ENCODE results near the gene SH3RF3.

SH3RF3 gene

GRCh38 chr2:109349503-109350465 is 220.8 kb downstream of the SH3RF3 start:
- DNase-seq (ENCODE audit: low read depth, low spot score) = no peak

GRCh38 chr2:109350526-109350925 is 221.5 kb downstream of the SH3RF3 start:
- peak; percentile 53 for DNase-seq (ENCODE audit: low read depth, low spot score)

DNA sequence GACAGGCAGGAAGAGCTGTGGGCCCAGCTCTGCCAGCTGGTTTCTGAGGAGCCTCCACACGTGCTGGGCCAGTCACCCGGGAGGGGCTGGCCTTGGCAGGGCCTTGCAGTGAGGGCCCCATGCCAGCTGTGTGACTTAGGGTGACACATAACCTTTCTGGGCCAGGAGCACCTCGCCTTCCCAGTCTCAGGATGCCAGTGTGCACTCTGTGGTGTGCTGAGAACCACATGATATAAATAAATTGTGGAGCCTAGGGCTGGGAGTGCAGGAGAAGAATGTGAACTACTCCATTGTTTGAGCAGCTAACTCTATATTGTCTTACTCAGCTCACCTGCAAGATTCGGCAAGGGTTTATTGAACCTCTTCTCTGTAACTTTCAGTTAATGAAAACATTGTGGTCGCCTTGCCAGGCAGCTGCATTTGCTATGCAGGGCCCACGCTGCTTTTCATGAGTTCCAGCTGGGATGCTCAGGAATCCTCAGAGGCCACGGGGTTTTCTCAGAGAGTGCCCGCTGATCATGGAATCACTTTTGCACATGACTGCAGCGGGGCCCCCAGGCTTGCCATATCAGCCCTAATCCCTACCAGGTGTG is 222.3 kb downstream of the SH3RF3 start:
- peak; percentile 85 for DNase-seq (ENCODE audit: low read depth, low spot score)

- no peak for DNase-seq (ENCODE audit: low read depth, low spot score)
These were observed 223.3 kb downstream of the SH3RF3 start for GRCh38 chr2:109352056-109352897.

DNA sequence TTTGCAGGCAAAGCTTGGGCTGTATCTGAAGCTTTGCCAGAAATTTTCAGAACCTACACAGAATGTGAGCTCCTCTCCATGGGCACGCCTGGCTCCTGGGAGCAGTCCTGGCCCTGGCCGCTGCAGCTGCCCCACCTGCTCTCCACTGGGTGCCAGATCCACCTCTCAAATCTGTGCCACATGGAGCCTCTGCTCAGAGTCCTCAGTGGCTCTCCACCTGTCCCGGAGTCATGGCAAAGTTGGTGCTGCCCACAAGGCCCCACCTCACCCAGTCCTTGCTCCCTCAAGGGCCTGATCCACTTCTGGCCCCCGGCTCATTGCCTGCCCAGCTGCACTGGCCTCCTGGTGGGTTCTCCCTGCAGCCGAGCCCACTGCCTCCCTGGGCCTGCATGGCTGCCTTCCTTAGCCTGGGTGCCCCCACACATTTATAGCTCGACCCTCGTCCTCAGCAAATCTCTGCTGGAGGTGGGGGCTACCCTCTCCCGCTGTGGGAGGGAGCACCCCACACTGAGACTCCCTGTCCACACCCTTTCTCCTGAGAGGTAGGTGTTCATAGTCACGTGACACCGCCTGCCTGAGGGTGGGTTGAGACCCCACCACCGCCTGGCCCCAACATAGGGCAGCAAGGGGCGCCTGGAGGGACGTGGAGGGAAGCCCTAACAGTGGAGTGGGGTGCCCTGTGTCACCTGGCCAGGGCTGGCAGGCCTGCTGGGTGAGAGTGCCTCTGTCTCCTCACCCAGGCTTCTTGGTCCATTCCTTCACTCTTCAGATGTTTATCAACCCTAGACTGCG is 224.1 kb downstream of the SH3RF3 start:
- no peak for DNase-seq (ENCODE audit: low read depth, low spot score)

- no peak for DNase-seq (ENCODE audit: low read depth, low spot score)
These were observed 225.1 kb downstream of the SH3RF3 start for GRCh38 chr2:109353806-109354745.

- no peak for DNase-seq (ENCODE audit: low read depth, low spot score)
These were observed 226.3 kb downstream of the SH3RF3 start for GRCh38 chr2:109355192-109355843.

DNA sequence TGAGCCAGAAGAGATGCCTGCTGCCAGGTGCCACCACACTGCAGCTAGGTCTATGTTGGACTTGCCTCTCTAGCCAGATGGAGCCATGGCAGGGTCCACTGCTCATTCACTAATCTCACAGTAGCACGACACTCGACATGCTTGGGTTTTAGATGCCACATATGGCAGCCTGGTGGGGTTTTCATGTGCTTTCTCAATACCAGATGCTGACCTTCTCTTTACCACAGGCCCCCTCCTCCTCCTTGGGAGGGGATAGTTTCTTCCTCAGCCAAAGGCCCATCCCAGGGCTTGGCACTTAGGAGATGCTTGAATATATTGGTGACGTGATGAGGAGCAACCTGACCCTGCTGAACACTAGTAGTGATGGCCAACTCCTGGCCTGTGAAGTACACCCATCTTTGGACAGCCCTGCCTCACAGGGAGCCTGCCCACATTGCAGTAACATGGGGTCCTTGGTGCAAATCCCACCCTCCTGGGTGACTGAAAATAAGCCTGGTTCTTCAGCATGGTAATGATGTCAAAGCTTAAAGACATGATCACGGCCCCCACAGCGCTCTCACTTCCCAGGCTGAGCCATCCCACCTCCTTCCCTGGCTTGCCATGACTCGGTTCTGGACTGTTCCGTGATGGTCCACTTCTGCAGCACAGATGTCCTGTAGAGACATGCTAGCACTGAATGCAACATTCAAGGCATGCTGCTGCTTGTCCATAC is 227.5 kb downstream of the SH3RF3 start:
- DNase-seq (ENCODE audit: low read depth, low spot score) = no peak

DNA sequence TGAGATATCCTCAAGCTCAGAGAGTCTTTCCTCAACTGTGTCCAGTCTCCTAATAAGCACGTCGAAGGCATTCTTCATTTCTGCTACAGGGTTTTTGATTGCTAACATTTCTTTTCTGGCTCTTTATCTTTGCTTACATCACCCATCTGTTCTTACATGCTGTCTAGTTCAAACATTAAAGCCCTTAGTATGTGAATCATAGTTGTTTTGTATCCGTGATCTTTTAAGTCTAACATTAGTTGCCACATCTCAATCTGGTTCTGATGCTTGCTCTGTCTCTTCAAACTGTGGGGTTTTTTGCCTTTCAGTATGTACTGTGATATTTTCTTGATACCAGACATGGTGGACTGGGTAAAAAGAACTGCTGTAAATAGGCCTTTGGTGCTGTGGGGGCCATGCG is 235.2 kb downstream of the SH3RF3 start:
- no peak for DNase-seq (ENCODE audit: low read depth, low spot score)

DNA sequence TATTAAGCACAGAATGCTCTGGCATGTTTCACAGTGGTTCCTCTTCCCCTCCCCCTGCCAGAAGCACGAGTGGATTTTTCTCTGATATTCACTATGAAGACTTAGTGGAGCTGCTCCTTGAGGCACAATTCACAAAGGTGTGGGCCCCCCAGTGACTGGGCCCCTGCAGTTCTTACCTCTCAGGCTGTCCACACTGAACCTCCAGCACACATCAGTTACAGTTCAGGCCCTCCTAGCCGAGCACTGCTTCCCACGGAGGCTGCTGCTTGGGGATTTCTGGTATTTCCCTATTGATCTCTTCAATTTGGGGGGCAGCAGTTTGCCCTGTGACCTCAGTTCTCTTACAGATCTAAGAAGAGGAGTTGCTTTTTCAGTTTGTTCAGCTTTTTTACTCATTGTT is 236.1 kb downstream of the SH3RF3 start:
- no peak for DNase-seq (ENCODE audit: low read depth, low spot score)

- DNase-seq (ENCODE audit: low read depth, low spot score) = no peak
These were observed 238.7 kb downstream of the SH3RF3 start for GRCh38 chr2:109367683-109368082.

DNA sequence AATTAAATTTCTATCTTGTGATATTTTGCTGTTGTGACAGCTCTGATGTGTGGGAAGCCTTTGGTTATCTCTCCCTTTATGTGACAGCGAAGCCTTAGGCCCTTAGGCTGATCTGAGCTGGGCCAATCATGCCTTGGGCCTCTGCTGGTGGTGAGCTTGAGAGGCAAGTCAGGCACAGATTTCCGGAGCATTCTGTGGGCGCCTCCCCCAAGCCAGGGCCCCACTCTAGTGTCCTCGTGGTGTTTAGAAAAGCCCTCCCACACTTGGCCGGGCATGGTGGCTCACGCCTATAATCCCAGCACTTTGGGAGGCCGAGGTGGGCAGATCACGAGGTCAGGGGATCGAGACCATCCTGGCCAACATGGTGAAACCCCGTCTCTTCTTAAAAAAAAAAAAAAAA is 239.8 kb downstream of the SH3RF3 start:
- DNase-seq (ENCODE audit: low read depth, low spot score) = no peak

DNA sequence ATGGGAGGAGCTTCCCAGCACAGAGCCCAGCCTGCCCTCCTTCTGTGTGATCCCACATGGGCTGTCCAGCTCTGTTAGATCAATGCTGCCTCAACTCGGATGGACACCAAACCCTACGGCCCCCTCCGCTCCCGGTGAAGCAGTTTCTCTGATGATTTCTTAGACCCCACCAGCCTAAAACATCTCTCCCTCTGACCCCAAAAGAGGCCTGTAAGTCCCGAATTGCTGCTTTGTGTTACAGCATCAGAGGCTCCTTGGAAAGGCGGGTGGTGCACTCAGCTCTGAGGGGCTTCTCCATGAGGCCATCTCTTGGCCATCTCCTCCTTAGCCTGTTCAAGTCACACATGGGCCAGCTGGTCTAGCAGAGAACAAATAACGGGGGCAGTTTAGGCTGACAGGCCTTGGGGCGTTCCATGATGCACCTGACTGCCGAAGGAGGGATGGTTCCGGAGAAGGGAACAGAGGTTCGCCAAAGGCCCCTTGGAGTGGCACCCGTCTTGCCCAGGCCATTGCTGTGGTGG is 240.7 kb downstream of the SH3RF3 start:
- DNase-seq (ENCODE audit: low read depth, low spot score) = no peak

DNA sequence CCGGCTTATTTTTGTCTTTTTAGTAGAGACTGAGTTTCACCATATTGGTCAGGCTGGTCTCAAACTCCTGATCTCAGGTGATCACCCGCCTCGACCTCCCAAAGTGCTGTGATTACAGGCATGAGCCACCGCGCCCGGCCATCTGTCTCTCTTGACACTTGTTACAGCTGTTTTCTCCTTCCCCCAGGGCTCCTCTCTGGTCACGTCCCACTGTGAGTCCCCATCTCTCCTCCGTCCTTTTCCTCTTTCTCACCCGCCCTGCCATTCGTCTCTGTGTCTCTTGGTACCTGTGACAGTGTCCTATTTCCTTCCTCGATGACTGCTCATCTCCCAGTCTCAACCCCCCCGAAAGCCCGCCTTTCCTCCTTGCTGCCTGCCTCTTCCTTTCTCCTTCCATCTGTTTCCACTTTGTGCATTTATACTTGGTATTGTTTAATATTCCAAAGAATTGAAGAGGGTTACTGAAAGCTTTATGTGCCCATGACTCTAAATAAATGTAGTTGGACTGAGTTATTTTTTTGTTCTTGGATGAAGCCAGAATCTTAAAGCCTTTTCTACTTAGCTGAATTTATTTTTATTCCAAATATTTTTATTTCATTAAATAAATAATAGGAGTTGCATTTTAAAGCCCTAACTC is 241.5 kb downstream of the SH3RF3 start:
- no peak for DNase-seq (ENCODE audit: low read depth, low spot score)

DNA sequence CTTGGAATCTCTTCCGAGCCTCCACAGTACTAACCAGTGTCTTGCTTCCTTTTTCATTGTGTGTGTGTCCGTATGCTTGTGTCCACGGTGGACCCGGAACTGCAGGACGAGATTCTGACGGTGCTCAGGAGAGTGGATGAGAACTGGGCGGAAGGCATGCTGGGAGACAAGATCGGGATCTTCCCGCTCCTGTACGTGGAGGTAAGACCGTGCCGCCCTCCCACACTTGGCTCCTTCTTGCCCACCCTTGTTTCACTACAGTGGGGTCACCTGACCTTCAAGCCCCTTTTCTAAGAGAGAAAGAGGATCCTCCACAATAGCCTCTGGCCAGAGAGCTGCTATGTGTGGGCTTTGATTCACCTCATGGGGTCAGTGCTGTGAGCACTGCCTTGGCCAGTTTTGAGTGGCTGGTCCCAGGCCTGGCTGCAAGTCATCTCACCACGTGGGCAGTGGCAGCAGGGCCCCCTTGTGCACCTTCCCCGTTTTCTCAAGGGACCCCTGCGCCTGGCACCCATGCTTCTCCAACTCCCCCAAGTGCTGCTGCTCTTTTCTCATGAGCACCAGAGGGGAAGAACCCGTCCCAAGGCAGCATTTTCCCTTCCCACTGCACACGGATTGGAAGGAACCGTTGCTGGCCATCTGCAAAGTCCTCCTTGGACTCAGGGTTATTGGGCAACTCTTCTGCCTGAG is 242.6 kb downstream of the SH3RF3 start:
- DNase-seq (ENCODE audit: low read depth, low spot score) = no peak

DNA sequence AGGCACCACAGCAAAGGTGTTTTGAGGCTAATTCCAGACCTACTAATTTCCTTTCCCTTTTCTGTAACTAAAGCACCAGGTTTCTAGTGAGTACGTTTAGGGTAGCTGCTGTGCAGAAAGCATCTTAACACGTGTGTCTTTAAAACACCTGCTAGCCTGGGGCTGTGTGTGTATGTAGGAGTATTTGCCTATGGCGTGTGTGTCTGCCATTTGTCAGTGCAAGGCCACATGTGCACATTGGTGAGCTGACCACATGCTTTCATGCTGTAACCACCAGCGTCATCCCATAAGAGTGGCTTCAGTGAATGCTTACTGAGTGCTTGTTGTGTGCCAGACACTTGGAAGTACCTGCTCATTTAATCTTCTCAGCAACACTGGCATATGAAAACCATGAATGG is 243.2 kb downstream of the SH3RF3 start:
- DNase-seq (ENCODE audit: low read depth, low spot score) = no peak

DNA sequence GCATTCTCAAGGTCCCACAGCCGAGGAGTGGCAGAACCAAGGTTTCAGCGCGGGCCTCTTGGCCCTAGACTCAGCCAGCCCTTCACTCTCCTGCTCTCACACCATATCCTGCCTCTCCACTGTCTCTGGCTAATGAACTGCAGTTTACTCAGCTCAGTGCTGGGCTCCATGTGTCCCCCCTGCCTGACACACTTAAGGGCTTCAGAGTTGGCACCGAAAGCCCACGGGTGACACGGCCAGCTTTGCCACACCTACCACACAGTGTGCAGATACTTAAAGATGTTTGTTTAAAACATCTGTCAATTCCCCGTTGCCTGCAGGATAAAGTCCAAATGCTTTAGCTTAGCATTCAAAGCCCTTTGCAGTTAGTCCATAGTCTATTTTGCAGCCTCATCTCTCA is 243.6 kb downstream of the SH3RF3 start:
- DNase-seq (ENCODE audit: low read depth, low spot score) = no peak
